ENCODE measurements around the gene PHYKPL. TPM values are rescaled to one million over a fixed set of nuclear protein-coding genes. Genes with fewer than 3 reads are reported as not detected.
A peak's percentile ranks its signal among the peaks of the same experiment; 100 is the strongest.

PHYKPL gene
- total RNA-seq, 8 experiments from 2014 or later = 7.9 to 141 (median 19.7) TPM

DNA sequence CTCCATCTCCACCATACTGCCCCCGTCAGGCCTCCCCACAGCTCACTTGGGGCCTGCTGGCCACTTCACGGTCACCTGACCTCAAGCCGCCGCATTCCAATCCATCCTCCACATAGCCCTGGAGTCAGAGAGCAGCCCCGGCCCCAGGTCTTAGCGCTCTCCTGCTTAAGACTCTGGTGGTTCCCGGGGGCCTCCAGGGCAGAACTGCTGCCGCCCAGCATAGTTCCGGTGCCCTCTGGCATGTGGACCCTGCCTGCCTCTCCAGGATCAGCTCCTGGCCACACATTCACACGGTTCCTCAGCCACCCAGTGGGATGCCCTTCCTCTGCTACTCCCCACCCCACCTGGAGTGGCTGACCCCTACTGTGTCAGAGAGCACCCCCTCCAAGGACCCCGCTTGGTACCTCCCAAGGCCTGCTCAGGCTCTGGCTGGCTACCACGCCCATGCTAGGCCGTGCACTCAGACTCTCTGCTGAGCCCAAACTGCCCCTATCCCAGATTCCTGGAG is 8.7 kb downstream of the PHYKPL start:
- in situ Hi-C loops (cut with MboI; ENCODE audit: low pct_unique_long_range_greater_than_20kb in 2 of 9, low sequenced_read_pairs in 9 of 9, unreplicated experiment in 9 of 9) = no loop called here
- WGBS, 10 experiments = 63 to 80% methylated on average over 1 to 5 of the region's 13 CpGs; no CpG with 5 or more reads in 8 of the 10 experiments
- H3K4me3 ChIP-seq = peak overlapping the region in 1 of 5 donors; percentile 18
- peaks cover 0 to 2% of the 10 kb centered on the region in 2 donors for H3K4me1 ChIP-seq (replicated peaks in 1 of 2)
- no peak overlapping the region for H3K27ac ChIP-seq
- peak in 7 of 8 experiments; percentile 6 to 93 (median 32) for ATAC-seq (replicated peaks in 6 of 8)

- peaks cover 0 to 2% of the 10 kb centered on the region in 2 donors for H3K4me1 ChIP-seq (replicated peaks in 1 of 2)
- peak overlapping the region in 1 of 5 donors; percentile 18 for H3K4me3 ChIP-seq
- no peak overlapping the region for H3K27ac ChIP-seq
- WGBS, 10 experiments = 75 to 100% (median 97%) methylated on average over 1 to 4 of the region's 5 CpGs; no CpG with 5 or more reads in 3 of the 10 experiments
- ATAC-seq (replicated peaks in 6 of 8) = no peak
- in situ Hi-C loops (cut with MboI; ENCODE audit: low pct_unique_long_range_greater_than_20kb in 2 of 9, low sequenced_read_pairs in 9 of 9, unreplicated experiment in 9 of 9) = no loop called here
Measured at GRCh38 chr5:178223196-178223773, 9.3 kb downstream of the PHYKPL start.

DNA sequence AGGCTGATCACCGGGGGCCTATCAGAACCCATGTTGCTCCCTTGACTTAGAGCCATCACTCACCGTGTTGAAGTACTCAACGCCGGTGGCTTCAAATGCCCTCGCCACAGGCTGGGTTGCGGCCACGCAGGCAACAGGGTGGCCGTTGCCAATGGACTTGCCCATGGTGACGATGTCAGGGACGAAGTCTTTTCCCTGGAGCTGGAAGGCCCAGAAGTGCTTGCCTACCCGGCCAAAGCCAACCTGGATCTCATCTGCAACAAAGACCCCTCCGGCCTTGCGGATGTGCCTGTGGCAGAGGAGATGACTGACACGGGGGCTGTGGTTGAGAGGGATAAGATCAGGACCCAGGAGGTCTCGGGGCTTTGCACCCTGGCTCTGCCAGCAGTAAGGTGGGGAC is 10.3 kb downstream of the PHYKPL start:
- in situ Hi-C loops (cut with MboI; ENCODE audit: low pct_unique_long_range_greater_than_20kb in 2 of 9, low sequenced_read_pairs in 9 of 9, unreplicated experiment in 9 of 9) = no loop called here
- H3K4me3 ChIP-seq = no peak overlapping the region
- no peak overlapping the region for H3K27ac ChIP-seq
- H3K4me1 ChIP-seq (replicated peaks in 1 of 2) = peaks cover 0 to 2% of the 10 kb centered on the region in 2 donors
- peak in 1 of 8 experiments; percentile 8 for ATAC-seq (replicated peaks in 6 of 8)
- 60 to 100% (median 96%) methylated on average over 1 to 7 of the region's 15 CpGs; no CpG with 5 or more reads in 5 of the 10 experiments for WGBS, 10 experiments

DNA sequence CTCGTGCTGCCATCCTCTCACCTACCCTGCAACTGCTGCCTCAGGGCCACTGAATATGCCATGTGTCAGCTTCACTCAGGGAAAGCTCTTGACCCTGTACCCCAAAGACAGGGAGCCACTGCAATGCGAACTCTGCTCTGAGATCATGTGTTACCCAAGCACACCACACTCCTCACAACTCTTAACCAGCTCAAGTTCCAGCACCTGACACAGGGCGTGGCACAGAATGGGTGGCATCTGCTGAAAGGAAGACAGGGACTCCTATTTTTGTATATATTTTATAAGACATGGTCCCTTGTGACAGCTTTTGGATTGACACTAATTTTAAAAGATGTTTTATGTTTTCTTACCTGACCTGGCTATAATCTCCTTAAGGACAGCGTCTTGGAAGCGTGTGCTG is 10.7 kb downstream of the PHYKPL start:
- no peak overlapping the region for H3K27ac ChIP-seq
- peaks cover 0 to 2% of the 10 kb centered on the region in 2 donors for H3K4me1 ChIP-seq (replicated peaks in 1 of 2)
- ATAC-seq (replicated peaks in 6 of 8) = peak in 2 of 8 experiments; percentile 2 to 5
- H3K4me3 ChIP-seq = no peak overlapping the region
- in situ Hi-C loops (cut with MboI; ENCODE audit: low pct_unique_long_range_greater_than_20kb in 2 of 9, low sequenced_read_pairs in 9 of 9, unreplicated experiment in 9 of 9) = no loop called here
- 90 to 100% (median 100%) methylated on average over 1 to 3 of the region's 5 CpGs; no CpG with 5 or more reads in 5 of the 10 experiments for WGBS, 10 experiments

DNA sequence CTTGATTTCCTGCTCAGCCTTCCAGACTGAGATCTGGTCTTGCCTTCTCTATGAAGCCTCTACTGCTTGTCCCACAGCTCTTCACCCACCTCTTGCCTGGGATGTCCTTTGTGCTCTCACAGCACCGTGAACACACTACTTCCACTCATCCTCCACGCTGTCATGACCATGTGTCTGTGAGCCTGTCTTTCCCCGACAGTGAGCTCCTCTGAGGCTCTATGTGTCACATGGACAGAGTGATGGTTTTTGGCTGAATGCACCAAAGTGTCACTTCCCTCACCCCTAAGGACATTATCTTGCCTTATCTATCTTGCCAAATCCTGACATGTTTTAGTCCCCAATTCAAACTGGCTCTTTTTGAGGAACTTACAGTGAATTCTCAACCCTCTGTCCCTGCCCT is 11.3 kb downstream of the PHYKPL start:
- H3K4me1 ChIP-seq (replicated peaks in 1 of 2) = peaks cover 0 to 2% of the 10 kb centered on the region in 2 donors
- H3K4me3 ChIP-seq = no peak overlapping the region
- ATAC-seq (replicated peaks in 6 of 8) = peak in 1 of 8 experiments; percentile 2
- in situ Hi-C loops (cut with MboI; ENCODE audit: low pct_unique_long_range_greater_than_20kb in 2 of 9, low sequenced_read_pairs in 9 of 9, unreplicated experiment in 9 of 9) = no loop called here
- 42 to 83% methylated on average over 2 to 3 of the region's 3 CpGs; no CpG with 5 or more reads in 8 of the 10 experiments for WGBS, 10 experiments
- no peak overlapping the region for H3K27ac ChIP-seq

DNA sequence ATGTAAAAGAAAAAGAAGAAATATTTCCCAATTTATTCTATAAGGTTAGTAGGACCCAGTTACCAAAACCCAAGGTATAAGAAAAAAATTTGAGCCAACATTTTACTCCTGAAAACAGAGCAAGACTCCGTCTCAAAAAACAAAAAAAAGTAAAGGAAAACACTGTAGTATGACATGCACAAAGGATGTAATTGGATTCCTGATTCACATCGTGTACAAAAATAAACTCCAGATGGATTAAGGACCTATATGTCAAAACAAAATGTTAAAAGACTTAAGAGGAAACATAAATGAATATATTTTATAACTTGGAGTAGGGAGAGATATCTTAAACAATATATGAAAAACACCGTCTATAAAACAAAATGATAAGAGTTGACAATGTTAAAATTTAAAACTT is 13.8 kb downstream of the PHYKPL start:
- Histone ChIP-seq H3K4me3 (no peak overlapping the region), H3K4me1 (replicated peaks in 1 of 2) (no peaks in the 10 kb centered on the region), H3K27ac (no peak overlapping the region)
- 54 to 97% (median 93%) methylated on average over 3 of the region's 3 CpGs; no CpG with 5 or more reads in 1 of the 10 experiments for WGBS, 10 experiments
- ATAC-seq (replicated peaks in 6 of 8) = no peak
- in situ Hi-C loops (cut with MboI; ENCODE audit: low pct_unique_long_range_greater_than_20kb in 2 of 9, low sequenced_read_pairs in 9 of 9, unreplicated experiment in 9 of 9) = no loop called here

DNA sequence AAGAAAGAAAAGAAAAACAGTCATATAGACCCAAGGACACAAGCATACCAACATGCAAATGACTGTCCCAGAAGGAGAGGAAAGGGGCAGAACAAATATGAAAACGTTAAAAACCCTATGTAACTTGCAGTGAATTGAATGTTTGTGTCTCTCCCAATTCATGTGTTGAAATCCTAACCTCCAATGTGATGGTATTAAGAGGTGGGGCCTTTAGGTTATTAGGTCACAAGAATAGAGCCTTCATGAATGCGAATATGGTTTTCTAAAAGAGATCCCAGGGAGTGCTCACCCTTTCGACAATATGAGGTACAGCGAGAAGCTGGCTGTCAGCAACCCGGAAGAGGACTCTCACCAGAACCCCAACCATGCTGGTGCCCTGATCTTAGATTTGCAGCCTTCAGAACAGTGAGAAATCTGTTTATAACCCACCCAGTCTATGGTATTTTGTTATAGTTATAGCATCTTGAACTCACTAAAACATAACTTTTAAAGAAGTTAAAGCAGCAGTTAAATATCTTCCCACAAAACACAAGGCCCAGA is 14.3 kb downstream of the PHYKPL start:
- ATAC-seq (replicated peaks in 6 of 8) = peak in 3 of 8 experiments; percentile 8 to 39 (median 24)
- Histone ChIP-seq H3K4me1 (replicated peaks in 1 of 2) (no peaks in the 10 kb centered on the region), H3K27ac (no peak overlapping the region), H3K4me3 (no peak overlapping the region)
- WGBS, 10 experiments = 68 to 100% (median 84%) methylated on average over 1 to 5 of the region's 5 CpGs; no CpG with 5 or more reads in 2 of the 10 experiments
- in situ Hi-C loops (cut with MboI; ENCODE audit: low pct_unique_long_range_greater_than_20kb in 2 of 9, low sequenced_read_pairs in 9 of 9, unreplicated experiment in 9 of 9) = no loop called here

DNA sequence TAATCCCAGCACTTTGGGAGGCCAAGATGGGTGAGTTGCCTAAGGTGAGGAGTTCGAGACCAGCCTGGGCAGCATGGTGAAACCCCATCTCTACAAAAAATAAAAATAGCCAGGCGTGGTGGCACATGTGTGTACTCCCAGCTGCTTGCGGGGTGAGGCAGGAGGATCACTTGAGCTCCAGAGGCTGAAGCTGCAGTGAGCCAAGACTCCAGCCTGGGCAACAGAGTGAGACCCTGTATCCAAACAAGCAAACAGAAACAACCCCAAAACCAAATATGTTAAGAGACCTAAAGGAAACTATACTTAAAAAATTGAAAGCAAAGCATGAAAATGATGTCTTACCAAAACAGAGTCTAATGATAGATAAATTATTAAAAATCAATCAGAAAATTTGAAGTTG is 15.8 kb downstream of the PHYKPL start:
- in situ Hi-C loops (cut with MboI; ENCODE audit: low pct_unique_long_range_greater_than_20kb in 2 of 9, low sequenced_read_pairs in 9 of 9, unreplicated experiment in 9 of 9) = no loop called here
- Histone ChIP-seq H3K4me3 (no peak overlapping the region), H3K4me1 (replicated peaks in 1 of 2) (no peaks in the 10 kb centered on the region), H3K27ac (no peak overlapping the region)
- ATAC-seq (replicated peaks in 6 of 8) = no peak
- WGBS, 10 experiments = 82 to 100% (median 100%) methylated on average over 1 to 3 of the region's 3 CpGs; no CpG with 5 or more reads in 3 of the 10 experiments

GRCh38 chr5:178216088-178216534 is 16.5 kb downstream of the PHYKPL start:
- 50 to 100% (median 96%) methylated on average over 1 to 4 of the region's 5 CpGs; no CpG with 5 or more reads in 2 of the 10 experiments for WGBS, 10 experiments
- Histone ChIP-seq H3K27ac (no peak overlapping the region), H3K4me1 (replicated peaks in 1 of 2) (no peaks in the 10 kb centered on the region), H3K4me3 (no peak overlapping the region)
- no peak for ATAC-seq (replicated peaks in 6 of 8)
- in situ Hi-C loops (cut with MboI; ENCODE audit: low pct_unique_long_range_greater_than_20kb in 2 of 9, low sequenced_read_pairs in 9 of 9, unreplicated experiment in 9 of 9) = no loop called here

DNA sequence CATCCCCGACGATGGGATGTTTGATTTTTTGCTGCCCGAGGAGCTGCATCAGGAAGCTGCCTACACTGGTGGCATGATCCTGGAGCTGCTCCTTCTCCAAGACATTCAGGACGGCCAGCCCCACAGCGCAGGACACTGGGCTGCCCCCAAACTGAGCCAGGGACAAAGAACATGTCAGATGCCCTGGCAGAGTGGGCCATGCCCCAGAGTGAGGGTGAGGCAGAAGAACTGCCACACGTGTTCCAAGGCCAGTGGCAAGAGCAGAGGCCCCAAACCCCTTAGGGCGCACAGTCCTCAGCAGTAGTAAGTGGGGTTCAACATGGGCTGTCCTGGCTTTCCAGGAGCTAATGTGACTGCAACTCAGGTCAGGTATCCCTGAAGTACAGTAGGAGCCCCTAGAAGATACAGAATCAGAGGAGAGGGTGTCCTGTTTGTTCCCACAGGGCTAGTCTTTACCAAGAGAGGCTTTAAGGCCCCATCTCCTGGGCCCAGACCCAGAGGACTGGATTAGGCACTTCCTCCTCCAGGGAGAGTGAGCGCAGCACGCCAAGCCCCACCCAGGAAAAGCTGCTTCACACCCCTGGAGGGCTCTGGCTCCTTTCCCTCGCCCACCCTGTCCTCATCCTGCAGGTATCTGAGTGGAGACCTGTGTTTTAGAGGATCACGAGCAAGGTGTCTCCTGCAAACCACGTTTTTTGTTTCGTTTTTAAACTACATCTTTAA is 17.2 kb downstream of the PHYKPL start:
- H3K4me3 ChIP-seq = no peak overlapping the region
- H3K4me1 ChIP-seq (replicated peaks in 1 of 2) = no peaks in the 10 kb centered on the region
- no peak overlapping the region for H3K27ac ChIP-seq
- ATAC-seq (replicated peaks in 6 of 8) = peak in 4 of 8 experiments; percentile 1 to 17 (median 12)
- 73 to 100% (median 94%) methylated on average over 1 to 8 of the region's 13 CpGs; no CpG with 5 or more reads in 4 of the 10 experiments for WGBS, 10 experiments
- in situ Hi-C loops (cut with MboI; ENCODE audit: low pct_unique_long_range_greater_than_20kb in 2 of 9, low sequenced_read_pairs in 9 of 9, unreplicated experiment in 9 of 9) = no loop called here

DNA sequence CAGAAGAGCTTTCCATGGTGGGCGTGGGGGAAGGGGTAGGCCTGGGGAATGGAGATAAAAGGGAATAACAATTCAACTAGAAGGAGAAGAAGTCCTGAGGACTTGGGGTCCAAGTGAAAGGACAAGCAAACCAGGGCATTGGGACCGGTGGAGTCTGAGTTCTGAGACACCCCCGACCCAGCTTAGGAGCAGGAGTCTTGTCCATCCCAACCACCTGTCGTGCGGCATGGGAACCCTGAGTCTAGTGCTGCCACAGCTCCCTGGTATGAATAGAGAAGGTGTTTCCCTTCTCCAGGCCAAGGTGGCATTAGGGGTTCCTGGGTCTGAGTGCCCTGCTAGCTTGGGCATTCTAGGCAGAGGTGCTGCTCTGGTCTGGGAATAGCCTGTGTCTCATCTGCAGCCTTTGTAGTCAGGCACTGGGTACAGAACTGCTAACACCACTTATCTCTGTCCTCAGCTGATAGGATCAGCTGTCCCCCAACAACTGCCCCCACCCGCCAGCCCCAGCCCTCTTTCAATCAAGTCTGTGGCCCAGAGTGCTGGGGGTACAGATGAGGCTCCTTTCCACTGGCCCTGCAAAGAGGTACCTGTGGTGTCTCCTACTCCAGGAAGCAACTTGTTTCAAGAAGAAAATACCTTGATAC is 18.3 kb downstream of the PHYKPL start:
- WGBS, 10 experiments = 87 to 98% (median 92%) methylated on average over 2 to 4 of the region's 6 CpGs; no CpG with 5 or more reads in 7 of the 10 experiments
- in situ Hi-C loops (cut with MboI; ENCODE audit: low pct_unique_long_range_greater_than_20kb in 2 of 9, low sequenced_read_pairs in 9 of 9, unreplicated experiment in 9 of 9) = no loop called here
- H3K4me1 ChIP-seq (replicated peaks in 1 of 2) = no peaks in the 10 kb centered on the region
- H3K27ac ChIP-seq = no peak overlapping the region
- peak in 1 of 8 experiments; percentile 1 for ATAC-seq (replicated peaks in 6 of 8)
- H3K4me3 ChIP-seq = no peak overlapping the region

DNA sequence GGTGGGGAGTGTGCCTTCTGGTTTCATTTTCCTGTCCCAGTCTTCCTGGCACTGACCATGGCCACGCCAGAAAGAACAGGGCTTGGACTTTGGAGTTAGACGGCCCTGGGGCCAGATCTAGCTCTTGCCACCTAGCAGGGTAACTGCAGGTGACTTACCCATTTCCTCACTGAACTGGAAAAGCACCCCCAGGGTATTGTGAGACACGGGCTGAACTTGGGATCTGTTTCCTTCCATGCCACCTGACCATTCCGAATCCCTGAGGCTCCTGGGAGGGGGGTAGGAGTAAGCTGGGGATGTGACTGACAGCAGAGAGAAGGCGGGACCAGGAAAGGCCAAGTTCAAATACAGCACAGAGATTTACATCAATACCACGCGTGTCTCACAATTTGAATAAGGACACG is 18.9 kb downstream of the PHYKPL start:
- ATAC-seq (replicated peaks in 6 of 8) = peak in 3 of 8 experiments; percentile 1
- in situ Hi-C loops (cut with MboI; ENCODE audit: low pct_unique_long_range_greater_than_20kb in 2 of 9, low sequenced_read_pairs in 9 of 9, unreplicated experiment in 9 of 9) = no loop called here
- no peaks in the 10 kb centered on the region for H3K4me1 ChIP-seq (replicated peaks in 1 of 2)
- 49 to 100% (median 84%) methylated on average over 1 to 4 of the region's 8 CpGs; no CpG with 5 or more reads in 2 of the 10 experiments for WGBS, 10 experiments
- no peak overlapping the region for H3K4me3 ChIP-seq
- no peak overlapping the region for H3K27ac ChIP-seq

Data from motor neuron (in vitro differentiated cells).